Measurements from ENCODE around the gene ADGRG6.

Gene ADGRG6

GRCh38 chr6:142353690-142354089, 51.9 kb downstream of the ADGRG6 start:
- H3K27me3 ChIP-seq (ENCODE audit: low read depth), result no peaks in the 10 kb centered on the region
- no peaks in the 10 kb centered on the region for H3K4me1 ChIP-seq
- in situ Hi-C loops (cut with MboI; ENCODE audit: low sequenced_read_pairs), result no loop called here
- no peak overlapping the region for H3K4me3 ChIP-seq
- no peaks in the 10 kb centered on the region for H3K9me3 ChIP-seq
- no peak for DNase-seq (ENCODE audit: low spot score in 2 of 2)
- no peaks in the 10 kb centered on the region for H3K36me3 ChIP-seq (replicated peaks)

- Histone ChIP-seq H3K4me1 (no peaks in the 10 kb centered on the region), H3K4me3 (no peak overlapping the region), H3K9me3 (no peaks in the 10 kb centered on the region), H3K36me3 (replicated peaks) (no peaks in the 10 kb centered on the region), H3K27me3 (ENCODE audit: low read depth) (no peaks in the 10 kb centered on the region)
- in situ Hi-C loops (cut with MboI; ENCODE audit: low sequenced_read_pairs), result no loop called here
- no peak for DNase-seq (ENCODE audit: low spot score in 2 of 2)
Measured at GRCh38 chr6:142354650-142355049, 52.8 kb downstream of the ADGRG6 start.

- no peak for DNase-seq (ENCODE audit: low spot score in 2 of 2)
- no peaks in the 10 kb centered on the region for H3K36me3 ChIP-seq (replicated peaks)
- H3K27me3 ChIP-seq (ENCODE audit: low read depth), result no peaks in the 10 kb centered on the region
- H3K4me3 ChIP-seq, result no peak overlapping the region
- in situ Hi-C loops (cut with MboI; ENCODE audit: low sequenced_read_pairs), result no loop called here
- no peaks in the 10 kb centered on the region for H3K4me1 ChIP-seq
- H3K9me3 ChIP-seq, result no peaks in the 10 kb centered on the region
Measured at GRCh38 chr6:142355520-142356174, 53.8 kb downstream of the ADGRG6 start.

DNA sequence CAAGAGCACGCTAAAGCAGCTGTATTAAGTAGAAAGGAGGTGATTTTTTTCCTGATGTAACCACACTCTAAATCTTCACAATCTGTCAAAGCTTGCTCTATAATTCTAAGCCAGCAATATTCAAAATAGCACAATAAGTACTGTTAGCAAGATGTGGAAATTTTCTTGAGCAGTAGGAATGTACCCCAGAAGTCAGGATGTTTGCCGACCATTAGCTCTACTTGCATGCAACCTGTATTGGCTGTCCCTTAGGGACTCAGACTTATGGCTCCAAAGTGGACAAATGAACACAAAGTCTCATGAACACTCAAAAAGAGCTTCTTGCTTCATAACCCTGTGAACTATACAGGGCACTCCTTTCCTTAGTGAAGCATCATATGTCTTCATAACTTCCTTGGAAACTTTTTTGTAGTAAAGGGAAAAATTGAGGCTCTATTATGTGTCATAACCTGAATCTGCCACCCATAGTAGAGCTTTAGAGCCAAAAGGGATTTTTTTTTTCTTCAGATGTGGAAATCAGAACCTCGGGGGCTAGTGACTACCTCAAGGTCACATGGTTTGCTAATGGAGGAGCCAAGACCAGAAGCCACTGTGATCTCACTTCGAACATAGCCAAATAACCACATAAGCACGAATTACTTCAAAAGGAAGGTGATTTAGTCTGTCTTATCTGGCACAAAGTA, 54.5 kb downstream of the ADGRG6 start:
- DNase-seq (ENCODE audit: low spot score in 2 of 2), result no peak
- Histone ChIP-seq H3K36me3 (replicated peaks) (no peaks in the 10 kb centered on the region), H3K4me1 (no peaks in the 10 kb centered on the region), H3K9me3 (no peaks in the 10 kb centered on the region), H3K4me3 (no peak overlapping the region), H3K27me3 (ENCODE audit: low read depth) (no peaks in the 10 kb centered on the region)
- in situ Hi-C loops (cut with MboI; ENCODE audit: low sequenced_read_pairs), result no loop called here

- no peaks in the 10 kb centered on the region for H3K27me3 ChIP-seq (ENCODE audit: low read depth)
- no peaks in the 10 kb centered on the region for H3K9me3 ChIP-seq
- in situ Hi-C loops (cut with MboI; ENCODE audit: low sequenced_read_pairs), result no loop called here
- DNase-seq (ENCODE audit: low spot score in 2 of 2), result no peak
- no peak overlapping the region for H3K4me3 ChIP-seq
- no peaks in the 10 kb centered on the region for H3K36me3 ChIP-seq (replicated peaks)
- H3K4me1 ChIP-seq, result no peaks in the 10 kb centered on the region
Measured at GRCh38 chr6:142356884-142357225, 55.0 kb downstream of the ADGRG6 start.

DNA sequence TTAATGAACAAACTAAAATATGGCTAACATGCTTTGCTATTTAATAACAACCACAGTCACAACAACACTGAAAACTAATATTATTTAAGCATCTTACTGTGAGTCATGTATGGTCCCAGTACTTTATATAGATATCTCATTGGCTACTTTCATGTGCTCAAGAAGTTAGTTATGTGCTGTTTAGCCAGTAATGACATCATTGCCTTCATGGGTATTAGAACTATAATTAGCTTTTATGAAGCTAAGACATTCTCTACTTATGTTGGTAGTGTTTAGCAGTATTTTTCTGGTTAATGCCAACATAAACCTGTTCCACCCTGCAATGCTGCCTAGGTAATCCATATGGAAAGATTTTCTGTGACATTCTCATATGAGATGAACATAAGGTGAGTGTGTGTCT, 56.1 kb downstream of the ADGRG6 start:
- Histone ChIP-seq H3K36me3 (replicated peaks) (no peaks in the 10 kb centered on the region), H3K27me3 (ENCODE audit: low read depth) (no peaks in the 10 kb centered on the region), H3K4me1 (no peaks in the 10 kb centered on the region), H3K9me3 (no peaks in the 10 kb centered on the region), H3K4me3 (no peak overlapping the region)
- no peak for DNase-seq (ENCODE audit: low spot score in 2 of 2)
- in situ Hi-C loops (cut with MboI; ENCODE audit: low sequenced_read_pairs), result no loop called here

DNA sequence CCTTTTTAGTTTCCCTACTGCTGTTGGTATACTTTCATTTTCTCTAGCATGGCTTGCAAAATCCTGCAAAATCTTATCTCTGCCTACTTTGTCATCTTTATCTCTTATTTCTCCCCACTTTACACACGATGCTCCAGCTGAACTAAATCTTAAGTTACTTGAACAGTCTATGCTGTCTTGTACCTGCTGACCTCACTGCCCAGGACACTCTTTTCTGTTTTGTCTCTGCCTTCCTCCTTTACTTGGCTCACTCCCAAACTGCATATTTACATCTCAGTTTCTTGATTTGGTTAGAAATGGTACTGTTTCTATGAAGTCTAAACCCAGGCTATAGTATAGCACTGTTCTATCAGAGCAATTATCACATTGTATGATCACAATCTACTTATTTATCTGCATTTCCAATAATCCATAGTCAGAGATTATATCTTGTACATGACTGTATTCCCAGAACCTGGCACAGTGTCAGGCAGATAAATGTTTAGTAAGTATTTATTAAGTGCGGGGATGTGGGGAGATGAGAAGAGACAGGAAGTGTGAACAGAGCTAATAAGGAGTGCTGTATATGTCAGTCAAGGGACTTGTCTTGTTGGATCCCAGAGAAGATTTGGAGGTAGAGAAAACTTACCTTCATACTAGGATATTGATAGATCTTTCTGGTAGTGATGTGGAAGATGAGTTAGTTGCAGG, 57.6 kb downstream of the ADGRG6 start:
- Histone ChIP-seq H3K4me1 (no peaks in the 10 kb centered on the region), H3K36me3 (replicated peaks) (no peaks in the 10 kb centered on the region), H3K4me3 (no peak overlapping the region), H3K9me3 (no peaks in the 10 kb centered on the region), H3K27me3 (ENCODE audit: low read depth) (no peaks in the 10 kb centered on the region)
- in situ Hi-C loops (cut with MboI; ENCODE audit: low sequenced_read_pairs), result no loop called here
- DNase-seq (ENCODE audit: low spot score in 2 of 2), result no peak

GRCh38 chr6:142361345-142361744, 59.5 kb downstream of the ADGRG6 start:
- no peaks in the 10 kb centered on the region for H3K9me3 ChIP-seq
- no peaks in the 10 kb centered on the region for H3K27me3 ChIP-seq (ENCODE audit: low read depth)
- DNase-seq (ENCODE audit: low spot score in 2 of 2), result no peak
- in situ Hi-C loops (cut with MboI; ENCODE audit: low sequenced_read_pairs), result no loop called here
- H3K4me3 ChIP-seq, result no peak overlapping the region
- no peaks in the 10 kb centered on the region for H3K36me3 ChIP-seq (replicated peaks)
- H3K4me1 ChIP-seq, result no peaks in the 10 kb centered on the region

GRCh38 chr6:142361779-142362750, 60.3 kb downstream of the ADGRG6 start:
- Histone ChIP-seq H3K4me1 (no peaks in the 10 kb centered on the region), H3K27me3 (ENCODE audit: low read depth) (no peaks in the 10 kb centered on the region), H3K4me3 (no peak overlapping the region), H3K9me3 (no peaks in the 10 kb centered on the region), H3K36me3 (replicated peaks) (no peaks in the 10 kb centered on the region)
- in situ Hi-C loops (cut with MboI; ENCODE audit: low sequenced_read_pairs), result no loop called here
- no peak for DNase-seq (ENCODE audit: low spot score in 2 of 2)

- no peak overlapping the region for H3K4me3 ChIP-seq
- in situ Hi-C loops (cut with MboI; ENCODE audit: low sequenced_read_pairs), result no loop called here
- DNase-seq (ENCODE audit: low spot score in 2 of 2), result no peak
Measured at GRCh38 chr6:142367061-142367460, 65.3 kb downstream of the ADGRG6 start.

GRCh38 chr6:142367501-142368018, 65.8 kb downstream of the ADGRG6 start:
- in situ Hi-C loops (cut with MboI; ENCODE audit: low sequenced_read_pairs), result no loop called here
- Histone ChIP-seq H3K9me3 (no peaks in the 10 kb centered on the region), H3K36me3 (replicated peaks) (no peaks in the 10 kb centered on the region), H3K4me1 (no peaks in the 10 kb centered on the region), H3K27me3 (ENCODE audit: low read depth) (no peaks in the 10 kb centered on the region), H3K4me3 (no peak overlapping the region)
- DNase-seq (ENCODE audit: low spot score in 2 of 2), result no peak

More at GRCh38 chr6:142367061-142367460, 65.3 kb downstream of the ADGRG6 start:
- H3K36me3 ChIP-seq (replicated peaks), result no peaks in the 10 kb centered on the region
- no peaks in the 10 kb centered on the region for H3K4me1 ChIP-seq
- no peaks in the 10 kb centered on the region for H3K9me3 ChIP-seq
- H3K27me3 ChIP-seq (ENCODE audit: low read depth), result no peaks in the 10 kb centered on the region

GRCh38 chr6:142369266-142369665, 67.5 kb downstream of the ADGRG6 start:
- no peak overlapping the region for H3K4me3 ChIP-seq
- H3K9me3 ChIP-seq, result no peaks in the 10 kb centered on the region
- H3K4me1 ChIP-seq, result no peaks in the 10 kb centered on the region
- in situ Hi-C loops (cut with MboI; ENCODE audit: low sequenced_read_pairs), result no loop called here
- H3K27me3 ChIP-seq (ENCODE audit: low read depth), result no peaks in the 10 kb centered on the region
- no peak for DNase-seq (ENCODE audit: low spot score in 2 of 2)
- no peaks in the 10 kb centered on the region for H3K36me3 ChIP-seq (replicated peaks)

- in situ Hi-C loops (cut with MboI; ENCODE audit: low sequenced_read_pairs), result no loop called here
- DNase-seq (ENCODE audit: low spot score in 2 of 2), result no peak
- H3K4me1 ChIP-seq, result peaks cover under 1% of the 10 kb centered on the region; the same call in 1 of the 2 replicates
- no peaks in the 10 kb centered on the region for H3K9me3 ChIP-seq
- H3K36me3 ChIP-seq (replicated peaks), result no peaks in the 10 kb centered on the region
- H3K4me3 ChIP-seq, result no peak overlapping the region
- no peaks in the 10 kb centered on the region for H3K27me3 ChIP-seq (ENCODE audit: low read depth)
Measured at GRCh38 chr6:142372348-142372747, 70.5 kb downstream of the ADGRG6 start.

All from HAP-1 (cell line).